Measurements from ENCODE around the gene RAB34. TPM values are rescaled to one million over a fixed set of nuclear protein-coding genes. Genes with fewer than 3 reads are reported as not detected.

Gene RAB34
- total and polyA plus RNA-seq, 9 of the 15 experiments (the other 6 are each of a cell fraction or from before 2014, with no cell fraction given) = 0.07 to 3.8 (median 0.46) TPM; not detected in 1

DNA sequence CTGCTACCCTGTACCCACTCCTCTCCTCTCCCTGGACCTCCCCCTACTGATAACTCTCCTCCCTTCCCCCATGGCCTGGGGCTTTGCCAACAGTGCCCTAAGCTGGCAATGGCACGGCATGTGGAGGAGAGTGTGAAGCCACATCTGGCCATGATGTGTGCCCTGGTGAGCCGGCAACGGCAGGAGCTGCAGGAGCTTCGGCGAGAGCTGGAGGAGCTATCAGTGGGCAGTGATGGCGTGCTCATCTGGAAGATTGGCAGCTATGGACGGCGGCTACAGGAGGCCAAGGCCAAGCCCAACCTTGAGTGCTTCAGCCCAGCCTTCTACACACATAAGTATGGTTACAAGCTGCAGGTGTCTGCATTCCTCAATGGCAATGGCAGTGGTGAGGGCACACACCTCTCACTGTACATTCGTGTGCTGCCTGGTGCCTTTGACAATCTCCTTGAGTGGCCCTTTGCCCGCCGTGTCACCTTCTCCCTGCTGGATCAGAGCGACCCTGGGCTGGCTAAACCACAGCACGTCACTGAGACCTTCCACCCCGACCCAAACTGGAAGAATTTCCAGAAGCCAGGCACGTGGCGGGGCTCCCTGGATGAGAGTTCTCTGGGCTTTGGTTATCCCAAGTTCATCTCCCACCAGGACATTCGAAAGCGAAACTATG is 31.3 kb upstream of the RAB34 start:
- Histone ChIP-seq H3K4me3 (no peak overlapping the region), H3K4me1 (replicated peaks in 1 of 2; ENCODE audit: control insufficient read depth in 2 of 2, insufficient read depth in 2 of 2, low read length in 2 of 2) (peaks cover 20 to 47% of the 10 kb centered on the region in 2 experiments), H3K36me3 (ENCODE audit: control insufficient read depth, insufficient read depth, low read length) (peaks cover 75% of the 10 kb centered on the region), H3K79me2 (ENCODE audit: control insufficient read depth, insufficient read depth, low read length) (peaks cover 60% of the 10 kb centered on the region), H3K9me3 (replicated peaks; ENCODE audit: control insufficient read depth, insufficient read depth, low read depth, low read length) (no peaks in the 10 kb centered on the region), H3K9me1 (ENCODE audit: control insufficient read depth, insufficient read depth, low read length) (no peaks in the 10 kb centered on the region), H3K9ac (ENCODE audit: insufficient read depth in 1 of 2, low read depth in 2 of 2, low read length in 2 of 2) (peak overlapping the region in 1 of 2 experiments; percentile 37; a peak in 2 of 4 replicates), H3K27ac (ENCODE audit: extremely low read depth, low read depth, low read length) (no peak overlapping the region), H4K20me1 (replicated peaks; ENCODE audit: control insufficient read depth, insufficient read depth, low read length) (peaks cover 27% of the 10 kb centered on the region), H2AFZ (ENCODE audit: low read depth, low read length) (no peak overlapping the region), H3K27me3 (ENCODE audit: control insufficient read depth in 2 of 2, insufficient read depth in 2 of 2, low read length in 2 of 2) (no peaks in the 10 kb centered on the region), H3K4me2 (ENCODE audit: insufficient read depth, low read length) (no peak overlapping the region)
- no TSS peak for BruUV-seq (replicated peaks)
- ATAC-seq (no peak), FAIRE-seq (no peak), DNase-seq (ENCODE audit: extremely low read depth in 1 of 4, low spot score in 3 of 4) (no peak)
- WGBS (ENCODE audit: insufficient coverage, low coverage, missing lambda C conversion rate) = 82% methylated on average over 18 of the region's 18 CpGs
- CTCF ChIA-PET (ENCODE audit: low intra/inter-chr PET ratio) = interaction anchor here (1.5 to 6.8 kb wide), 2 partner anchors 22 to 28 kb away, joined by 10 to 117 read pairs; partner anchors contain the start of genes NEK8 and TLCD1
- TF ChIP-seq MED1 (CRISPR knock-in tag; IDR thresholded peaks at IDR 0.05; ENCODE audit: borderline replicate concordance) (no peak), ZNF408 (CRISPR knock-in tag; IDR thresholded peaks at IDR 0.05; ENCODE audit: low read depth) (no peak), RBFOX2 (IDR thresholded peaks at IDR 0.05; ENCODE audit: low read depth, low read length) (peak; percentile 64), POLR2G (IDR thresholded peaks at IDR 0.05; ENCODE audit: low read depth, low read length) (peak; percentile 62; the same call in 1 of the 2 replicates), RBM22 (IDR thresholded peaks at IDR 0.05; ENCODE audit: low read depth, low read length, poor library complexity, severe bottlenecking) (peak; percentile 60), POLR2A (conservative IDR thresholded peaks at IDR 0.05) (peak; percentile 28; the same call in 1 of the 2 replicates)
- TF ChIP-seq, protein P1, sequence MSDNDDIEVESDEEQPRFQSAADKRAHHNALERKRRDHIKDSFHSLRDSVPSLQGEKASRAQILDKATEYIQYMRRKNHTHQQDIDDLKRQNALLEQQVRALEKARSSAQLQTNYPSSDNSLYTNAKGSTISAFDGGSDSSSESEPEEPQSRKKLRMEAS (CRISPR knock-in tag; IDR thresholded peaks at IDR 0.05) = peak; percentile 27; the same call in 1 of the 2 replicates
- TF ChIP-seq, protein P2, sequence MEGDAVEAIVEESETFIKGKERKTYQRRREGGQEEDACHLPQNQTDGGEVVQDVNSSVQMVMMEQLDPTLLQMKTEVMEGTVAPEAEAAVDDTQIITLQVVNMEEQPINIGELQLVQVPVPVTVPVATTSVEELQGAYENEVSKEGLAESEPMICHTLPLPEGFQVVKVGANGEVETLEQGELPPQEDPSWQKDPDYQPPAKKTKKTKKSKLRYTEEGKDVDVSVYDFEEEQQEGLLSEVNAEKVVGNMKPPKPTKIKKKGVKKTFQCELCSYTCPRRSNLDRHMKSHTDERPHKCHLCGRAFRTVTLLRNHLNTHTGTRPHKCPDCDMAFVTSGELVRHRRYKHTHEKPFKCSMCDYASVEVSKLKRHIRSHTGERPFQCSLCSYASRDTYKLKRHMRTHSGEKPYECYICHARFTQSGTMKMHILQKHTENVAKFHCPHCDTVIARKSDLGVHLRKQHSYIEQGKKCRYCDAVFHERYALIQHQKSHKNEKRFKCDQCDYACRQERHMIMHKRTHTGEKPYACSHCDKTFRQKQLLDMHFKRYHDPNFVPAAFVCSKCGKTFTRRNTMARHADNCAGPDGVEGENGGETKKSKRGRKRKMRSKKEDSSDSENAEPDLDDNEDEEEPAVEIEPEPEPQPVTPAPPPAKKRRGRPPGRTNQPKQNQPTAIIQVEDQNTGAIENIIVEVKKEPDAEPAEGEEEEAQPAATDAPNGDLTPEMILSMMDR (IDR thresholded peaks at IDR 0.05 in 2 of 3, conservative IDR thresholded peaks at IDR 0.05 in 1 of 3; ENCODE audit: insufficient read depth in 2 of 3, low read depth in 1 of 3, low read length in 3 of 3) = 0 out of 6 replicates have a peak, but pooled peaks of 1 of the 3 experiments have one; percentile 0
- intact Hi-C loops (cut with micrococcal nuclease) (no loop called here), in situ Hi-C loops (cut with MboI) (no loop called here)
- POLR2A ChIA-PET = interaction anchor here (0.7 to 17.4 kb wide), 12 partner anchors 13 to 201 kb away, joined by 3 to 367 read pairs (median 6); partner anchors contain the start of genes NEK8, RPL23A and TLCD1
